Transverse colon (tissue), 4 donors: Measurements from ENCODE around the gene TAL2.

Experiments used
- CTCF ChIP-seq, 5 experiments: fragments of 200-600 bp in 3 of 5; fragments of 450-650 bp in 2 of 5; sonication (generic) in 3 of 5; IDR thresholded peaks; 1 replicate in 2 of 5; 2 replicates in 3 of 5; pipeline ENCODE4 v1.5.1; 2016 to 2017; ENCODE audit warnings: antibody characterized with exemption in 5 of 5, inconsistent platforms in 3 of 5, mild to moderate bottlenecking in 2 of 5, moderate library complexity in 1 of 5
- EP300 ChIP-seq: sonication (generic); formaldehyde crosslinking; IDR thresholded peaks from one replicate; pipeline ENCODE4 v1.6.1; 2017; ENCODE audit warnings: antibody characterized with exemption, low read depth
- POLR2A ChIP-seq: fragments of 450-650 bp; IDR thresholded peaks from one replicate; pipeline ENCODE4 v1.6.1; 2016; ENCODE audit warnings: antibody characterized with exemption, mild to moderate bottlenecking, moderate library complexity
- POLR2AphosphoS5 ChIP-seq, 3 donors: sonication (generic); formaldehyde crosslinking; IDR thresholded peaks; one replicate each; pipeline ENCODE4 v1.6.1; 2016; ENCODE audit warnings: antibody characterized with exemption in 3 of 3

DNA sequence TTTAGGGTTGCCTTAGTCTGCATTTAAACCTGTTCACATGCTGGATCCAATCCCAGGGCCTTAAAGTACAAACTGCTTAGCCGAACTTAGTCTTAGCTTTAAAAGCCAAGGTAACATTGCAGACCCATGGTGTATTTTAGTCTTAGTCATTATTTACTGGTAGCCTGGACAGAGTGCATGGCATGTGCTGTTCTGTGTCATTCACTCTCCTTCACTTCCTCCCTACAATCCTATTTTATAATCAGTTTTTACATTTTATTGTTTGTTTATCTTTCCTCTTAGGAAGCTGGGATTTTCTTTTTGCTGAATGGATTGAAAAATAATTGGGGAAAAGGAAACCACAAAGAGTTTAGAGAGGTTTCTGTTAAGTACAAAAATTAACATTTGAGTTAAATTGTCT, 29.4 kb upstream of the TAL2 start:
- no peak for TF ChIP-seq POLR2A
- no peak for TF ChIP-seq EP300
- no peak for TF ChIP-seq CTCF (IDR thresholded peaks at IDR 0.05)
- TF ChIP-seq POLR2AphosphoS5 (IDR thresholded peaks at IDR 0.05), result no peak
